Tibial artery (tissue), 4 donors: ENCODE results near the gene ANGEL2.

Experiments used
- DNase-seq, 2 donors: peaks; one replicate each; pipeline ENCODE4 v3.0.0-alpha.2; 2019
- H3K27ac ChIP-seq, 2 donors: fragments of 200-600 bp; sonication (generic) in 1 of 2; 1 replicate in 1 of 2; 2 replicates in 1 of 2; pipeline ENCODE4 v1.5.1; 2018 to 2019; ENCODE audit warnings: mild to moderate bottlenecking in 1 of 2
- H3K27me3 ChIP-seq, 2 donors: fragments of 200-600 bp; sonication (generic) in 1 of 2; one replicate each; pipeline versions ENCODE4 v1.5.1 to v1.6.0; 2016 to 2019
- H3K36me3 ChIP-seq, 3 donors: fragments of 200-600 bp; sonication (generic) in 2 of 3; one replicate each; pipeline ENCODE4 v1.5.1; 2016 to 2019; ENCODE audit warnings: mild to moderate bottlenecking in 2 of 3
- H3K4me1 ChIP-seq, 4 donors: fragments of 200-600 bp; sonication (generic) in 2 of 4; 1 replicate in 3 of 4; 2 replicates in 1 of 4; pipeline ENCODE4 v1.5.1; 2016 to 2019
- H3K4me3 ChIP-seq, 2 donors: fragments of 200-600 bp; sonication (generic) in 1 of 2; 1 replicate in 1 of 2; 2 replicates in 1 of 2; pipeline ENCODE4 v1.5.1; 2018 to 2019; ENCODE audit warnings: mild to moderate bottlenecking in 2 of 2
- H3K9me3 ChIP-seq, 3 donors: fragments of 200-600 bp; sonication (generic) in 1 of 3; one replicate each; pipeline ENCODE4 v1.5.1; 2016 to 2019
- CTCF ChIP-seq, 2 experiments: fragments of 200-600 bp in 1 of 2; fragments of 450-650 bp in 1 of 2; IDR thresholded peaks; one replicate each; pipeline ENCODE4 v1.5.1; 2017 to 2019; ENCODE audit warnings: antibody characterized with exemption in 2 of 2, mild to moderate bottlenecking in 1 of 2, moderate library complexity in 1 of 2
- intact Hi-C: fragments of 100-400 bp; cut with DNase I; formaldehyde crosslinking; loops from one replicate; pipeline ENCODE4 v1.15.0; 2023; ENCODE audit warnings: low total_unique reads

Gene ANGEL2

GRCh38 chr1:213054733-213055591, 39.3 kb upstream of the ANGEL2 start:
- peaks cover 0 to 20% (median 11%) of the 10 kb centered on the region in 4 donors for H3K4me1 ChIP-seq
- H3K4me3 ChIP-seq = no peak overlapping the region
- intact Hi-C loops = no loop called here
- H3K27ac ChIP-seq = no peak overlapping the region
- no peaks in the 10 kb centered on the region for H3K36me3 ChIP-seq
- DNase-seq = no peak
- TF ChIP-seq CTCF (IDR thresholded peaks at IDR 0.05) = no peak
- H3K27me3 ChIP-seq = no peaks in the 10 kb centered on the region
- H3K9me3 ChIP-seq = no peaks in the 10 kb centered on the region

- Histone ChIP-seq H3K4me1 (peaks cover 0 to 20% (median 11%) of the 10 kb centered on the region in 4 donors), H3K9me3 (no peaks in the 10 kb centered on the region), H3K27ac (no peak overlapping the region), H3K36me3 (no peaks in the 10 kb centered on the region), H3K4me3 (no peak overlapping the region), H3K27me3 (no peaks in the 10 kb centered on the region)
- no peak for TF ChIP-seq CTCF (IDR thresholded peaks at IDR 0.05)
- intact Hi-C loops = no loop called here
- DNase-seq = no peak
Measured at GRCh38 chr1:213054142-213054541, 38.5 kb upstream of the ANGEL2 start.

- TF ChIP-seq CTCF (IDR thresholded peaks at IDR 0.05) = no peak
- Histone ChIP-seq H3K27me3 (peaks cover 0 to 1% of the 10 kb centered on the region in 2 donors), H3K27ac (no peak overlapping the region), H3K36me3 (no peaks in the 10 kb centered on the region), H3K4me3 (no peak overlapping the region), H3K4me1 (peaks cover 0 to 20% (median 11%) of the 10 kb centered on the region in 4 donors), H3K9me3 (no peaks in the 10 kb centered on the region)
- no peak for DNase-seq
- intact Hi-C loops = no loop called here
Measured at GRCh38 chr1:213053455-213053854, 37.8 kb upstream of the ANGEL2 start.

GRCh38 chr1:213051881-213052202, 36.2 kb upstream of the ANGEL2 start:
- no peak for DNase-seq
- H3K27ac ChIP-seq = peak overlapping the region; percentile 82 to 84
- peak overlapping the region; percentile 83 to 84 for H3K4me3 ChIP-seq
- no peaks in the 10 kb centered on the region for H3K36me3 ChIP-seq
- peaks cover 0 to 20% (median 11%) of the 10 kb centered on the region in 4 donors for H3K4me1 ChIP-seq
- no peak for TF ChIP-seq CTCF (IDR thresholded peaks at IDR 0.05)
- intact Hi-C loops = no loop called here
- peaks cover 0 to 7% of the 10 kb centered on the region in 2 donors for H3K27me3 ChIP-seq
- no peaks in the 10 kb centered on the region for H3K9me3 ChIP-seq

- DNase-seq = peak; percentile 77 to 87
- H3K27ac ChIP-seq = peak within 1 kb of the TSS; percentile 82 to 84
Measured at GRCh38 chr1:213051127-213051880, 35.6 kb upstream of the ANGEL2 start, which contains the start of gene RPS6KC1. TSS of gene RPS6KC1 (plus strand) at chr1:213051241. CDS start at chr1:213051405, 164 bp downstream.

More at GRCh38 chr1:213051127-213051880, 35.6 kb upstream of the ANGEL2 start, which contains the start of gene RPS6KC1:
- H3K36me3 ChIP-seq = no peaks in the 10 kb centered on the region
- H3K27me3 ChIP-seq = peaks cover 0 to 13% of the 10 kb centered on the region in 2 donors
- intact Hi-C loops = no loop called here
- H3K4me3 ChIP-seq = peak within 1 kb of the TSS; percentile 83 to 84
- H3K9me3 ChIP-seq = no peaks in the 10 kb centered on the region
- TF ChIP-seq CTCF (IDR thresholded peaks at IDR 0.05) = peak in 1 of 2 experiments; percentile 12
- peaks cover 0 to 20% (median 11%) of the 10 kb centered on the region in 4 donors for H3K4me1 ChIP-seq
